Measurements from ENCODE around the gene XPO6. TPM values are rescaled to one million over a fixed set of nuclear protein-coding genes. Genes with fewer than 3 reads are reported as not detected.
"Not testable (repeated sequence)": the region's sequence is repeated elsewhere in the genome, so short reads cannot be mapped to it uniquely, and the experiment has no call there.

The XPO6 gene
- total RNA-seq, 1 donor = 102 TPM

DNA sequence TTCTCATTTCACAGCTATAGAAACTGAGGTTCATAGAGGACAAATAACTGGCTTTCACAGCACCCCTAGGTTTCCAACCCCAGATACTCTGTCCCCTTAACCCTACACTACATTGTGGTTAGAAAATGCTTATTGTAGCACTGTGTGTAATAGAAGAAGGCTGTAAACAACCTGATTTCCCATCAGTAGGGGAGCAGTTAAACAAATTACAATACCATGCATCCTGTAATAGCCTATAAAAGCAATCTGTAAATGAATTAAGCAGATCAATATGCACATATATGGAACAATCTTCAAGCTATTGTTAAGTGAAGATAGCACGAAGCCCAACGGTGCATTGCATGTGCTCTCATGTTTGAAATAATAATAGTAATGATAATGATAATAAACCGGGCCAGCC is 39.2 kb upstream of the XPO6 start:
- no peak overlapping the region for H3K27ac ChIP-seq (ENCODE audit: low read depth, low read length)
- H3K27me3 ChIP-seq (ENCODE audit: insufficient read depth, low read length) = peaks cover 6% of the 10 kb centered on the region
- no peak overlapping the region for H3K4me3 ChIP-seq (ENCODE audit: insufficient read depth, low read length)
- H3K4me1 ChIP-seq (ENCODE audit: insufficient read depth, low read length) = no peaks in the 10 kb centered on the region
- H3K36me3 ChIP-seq (ENCODE audit: insufficient read depth, low read length) = no peaks in the 10 kb centered on the region
- H3K9me3 ChIP-seq (ENCODE audit: low read depth, low read length) = no peaks in the 10 kb centered on the region
- H3K79me2 ChIP-seq (ENCODE audit: insufficient read depth, low read length) = no peaks in the 10 kb centered on the region
- DNase-seq (ENCODE audit: insufficient read length, low spot score, missing footprints) = no peak
- no peaks in the 10 kb centered on the region for H4K20me1 ChIP-seq (ENCODE audit: insufficient read depth, low read length)
- H3K4me2 ChIP-seq (ENCODE audit: insufficient read depth, low read length) = no peak overlapping the region
- TF ChIP-seq, protein P1, sequence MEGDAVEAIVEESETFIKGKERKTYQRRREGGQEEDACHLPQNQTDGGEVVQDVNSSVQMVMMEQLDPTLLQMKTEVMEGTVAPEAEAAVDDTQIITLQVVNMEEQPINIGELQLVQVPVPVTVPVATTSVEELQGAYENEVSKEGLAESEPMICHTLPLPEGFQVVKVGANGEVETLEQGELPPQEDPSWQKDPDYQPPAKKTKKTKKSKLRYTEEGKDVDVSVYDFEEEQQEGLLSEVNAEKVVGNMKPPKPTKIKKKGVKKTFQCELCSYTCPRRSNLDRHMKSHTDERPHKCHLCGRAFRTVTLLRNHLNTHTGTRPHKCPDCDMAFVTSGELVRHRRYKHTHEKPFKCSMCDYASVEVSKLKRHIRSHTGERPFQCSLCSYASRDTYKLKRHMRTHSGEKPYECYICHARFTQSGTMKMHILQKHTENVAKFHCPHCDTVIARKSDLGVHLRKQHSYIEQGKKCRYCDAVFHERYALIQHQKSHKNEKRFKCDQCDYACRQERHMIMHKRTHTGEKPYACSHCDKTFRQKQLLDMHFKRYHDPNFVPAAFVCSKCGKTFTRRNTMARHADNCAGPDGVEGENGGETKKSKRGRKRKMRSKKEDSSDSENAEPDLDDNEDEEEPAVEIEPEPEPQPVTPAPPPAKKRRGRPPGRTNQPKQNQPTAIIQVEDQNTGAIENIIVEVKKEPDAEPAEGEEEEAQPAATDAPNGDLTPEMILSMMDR (IDR thresholded peaks at IDR 0.05; ENCODE audit: extremely low read depth, low read depth, low read length) = no peak
- H2AFZ ChIP-seq (ENCODE audit: low read length) = no peak overlapping the region

DNA sequence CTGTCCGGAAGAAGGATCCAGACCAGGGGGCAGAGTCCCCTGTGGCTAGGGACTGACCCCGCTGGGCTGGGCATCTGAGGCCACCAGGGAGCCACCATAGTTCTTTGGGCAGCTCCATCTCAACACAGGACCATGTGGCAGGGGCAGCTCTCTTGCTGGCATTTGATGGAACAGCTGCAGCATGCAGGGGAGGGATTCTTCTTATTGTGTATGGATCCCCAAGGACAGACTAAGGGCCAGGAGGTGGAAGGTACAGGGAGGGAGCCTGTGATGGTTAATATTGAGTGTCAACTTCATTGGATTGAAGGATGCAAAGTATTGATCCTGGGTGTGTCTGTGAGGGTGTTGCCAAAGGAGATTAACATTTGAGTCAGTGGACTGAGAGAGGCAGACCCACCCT is 37.7 kb upstream of the XPO6 start:
- not testable (repeated sequence) for H3K4me3 ChIP-seq (ENCODE audit: insufficient read depth, low read length); H3K4me1 ChIP-seq (ENCODE audit: insufficient read depth, low read length); H2AFZ ChIP-seq (ENCODE audit: low read length); H3K79me2 ChIP-seq (ENCODE audit: insufficient read depth, low read length); H3K9me3 ChIP-seq (ENCODE audit: low read depth, low read length); DNase-seq (ENCODE audit: insufficient read length, low spot score, missing footprints); H4K20me1 ChIP-seq (ENCODE audit: insufficient read depth, low read length); H3K4me2 ChIP-seq (ENCODE audit: insufficient read depth, low read length); H3K27ac ChIP-seq (ENCODE audit: low read depth, low read length); H3K36me3 ChIP-seq (ENCODE audit: insufficient read depth, low read length); H3K27me3 ChIP-seq (ENCODE audit: insufficient read depth, low read length)

DNA sequence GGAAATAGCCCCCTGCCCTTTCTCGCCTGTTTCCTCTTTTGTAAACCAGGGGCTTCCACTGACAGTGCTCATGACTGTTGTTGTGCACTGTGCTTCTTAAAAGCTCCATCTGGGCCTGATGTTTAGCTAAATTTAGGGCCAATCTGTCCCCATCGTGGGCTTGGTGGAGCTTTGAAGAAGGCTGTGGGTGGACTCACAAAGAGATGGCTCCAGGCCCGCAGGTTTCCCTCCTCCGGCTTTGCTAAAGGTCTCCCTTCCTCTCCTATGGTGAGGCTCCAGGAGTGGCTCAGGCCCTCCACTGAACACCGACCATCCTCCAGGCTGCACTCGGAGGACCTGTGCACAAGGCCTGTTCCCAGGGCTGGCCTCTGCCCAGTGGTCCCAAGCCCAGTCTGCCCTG is 30.2 kb upstream of the XPO6 start:
- no peak for DNase-seq (ENCODE audit: insufficient read length, low spot score, missing footprints)
- TF ChIP-seq, protein P1 (IDR thresholded peaks at IDR 0.05; ENCODE audit: extremely low read depth, low read depth, low read length) = no peak

DNA sequence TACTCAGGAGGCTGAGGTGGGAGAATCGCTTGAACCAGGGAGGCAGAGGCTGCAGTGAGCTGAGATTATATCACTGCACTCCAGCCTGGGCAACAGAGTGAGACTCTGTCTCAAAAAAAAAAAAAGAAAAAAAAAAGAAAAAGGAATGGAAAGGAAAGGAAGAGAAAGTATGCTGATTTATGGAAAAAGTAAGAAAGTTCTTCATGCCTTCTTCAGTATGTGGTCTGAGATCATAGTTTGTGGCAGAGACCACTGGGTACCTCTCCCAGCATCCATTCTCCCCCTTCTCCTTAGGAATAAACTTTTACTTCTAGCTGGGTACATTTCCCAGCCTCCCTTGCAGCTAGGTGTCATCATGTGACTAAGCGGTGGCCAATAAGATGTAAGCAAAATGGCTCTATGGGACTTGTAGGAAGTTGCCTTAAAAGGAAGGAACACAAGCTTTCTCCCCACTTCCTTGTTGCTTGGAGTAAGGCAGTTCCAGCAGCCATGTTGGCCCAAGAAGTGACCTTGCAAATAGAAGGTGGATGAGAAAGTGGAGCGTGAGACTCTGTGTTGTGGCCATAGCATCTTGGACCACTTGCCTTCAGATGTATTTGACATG is 26.1 kb upstream of the XPO6 start:
- H3K4me2 ChIP-seq (ENCODE audit: insufficient read depth, low read length) = no peak overlapping the region
- H3K79me2 ChIP-seq (ENCODE audit: insufficient read depth, low read length) = no peaks in the 10 kb centered on the region
- H4K20me1 ChIP-seq (ENCODE audit: insufficient read depth, low read length) = no peaks in the 10 kb centered on the region
- H3K27ac ChIP-seq (ENCODE audit: low read depth, low read length) = no peak overlapping the region
- no peak overlapping the region for H2AFZ ChIP-seq (ENCODE audit: low read length)
- peaks cover 4% of the 10 kb centered on the region for H3K27me3 ChIP-seq (ENCODE audit: insufficient read depth, low read length)
- no peak for DNase-seq (ENCODE audit: insufficient read length, low spot score, missing footprints)
- H3K4me3 ChIP-seq (ENCODE audit: insufficient read depth, low read length) = no peak overlapping the region
- H3K36me3 ChIP-seq (ENCODE audit: insufficient read depth, low read length) = no peaks in the 10 kb centered on the region
- peaks cover 4% of the 10 kb centered on the region for H3K9me3 ChIP-seq (ENCODE audit: low read depth, low read length)
- TF ChIP-seq, protein P1 (IDR thresholded peaks at IDR 0.05; ENCODE audit: extremely low read depth, low read depth, low read length) = no peak
- H3K4me1 ChIP-seq (ENCODE audit: insufficient read depth, low read length) = no peaks in the 10 kb centered on the region

More for the DNA sequence above, 30.2 kb upstream of the XPO6 start:
- H3K4me2 ChIP-seq (ENCODE audit: insufficient read depth, low read length) = no peak overlapping the region
- no peaks in the 10 kb centered on the region for H4K20me1 ChIP-seq (ENCODE audit: insufficient read depth, low read length)
- no peaks in the 10 kb centered on the region for H3K79me2 ChIP-seq (ENCODE audit: insufficient read depth, low read length)
- no peaks in the 10 kb centered on the region for H3K36me3 ChIP-seq (ENCODE audit: insufficient read depth, low read length)
- peaks cover 4% of the 10 kb centered on the region for H3K9me3 ChIP-seq (ENCODE audit: low read depth, low read length)
- H3K4me3 ChIP-seq (ENCODE audit: insufficient read depth, low read length) = no peak overlapping the region
- H2AFZ ChIP-seq (ENCODE audit: low read length) = no peak overlapping the region
- H3K27me3 ChIP-seq (ENCODE audit: insufficient read depth, low read length) = peaks cover 4% of the 10 kb centered on the region
- H3K4me1 ChIP-seq (ENCODE audit: insufficient read depth, low read length) = no peaks in the 10 kb centered on the region
- H3K27ac ChIP-seq (ENCODE audit: low read depth, low read length) = no peak overlapping the region

All from osteoblast (primary cell).